HepG2 (cell line): ENCODE data around the gene RNF135. TPM values are rescaled to one million over a fixed set of nuclear protein-coding genes. Genes with fewer than 3 reads are reported as not detected.
"Not testable (repeated sequence)": the region's sequence is repeated elsewhere in the genome, so short reads cannot be mapped to it uniquely, and the experiment has no call there.

Experiments used
- ATAC-seq: fragments of 200-7000 bp; cut with Tn5 transposase; 3 replicates; pipeline ENCODE4 v1.9.1; 2020; ENCODE audit warnings: mild to moderate bottlenecking, moderate library complexity
- BruUV-seq: library from RNA; stranded (reverse); fragments of 400-500 nt; replicated peaks from 2 replicates; lab custom pipeline; 2021; lab: Mats Ljungman, UMichigan
- CTCF ChIA-PET: fragments of 300-600 bp; formaldehyde crosslinking; extraction: SDS; loops from one replicate; lab custom pipeline; 2021; ENCODE audit warnings: low total read pairs, inconsistent platforms, low intra/inter-chr PET ratio; lab: Yijun Ruan, JAX
- POLR2A ChIA-PET: fragments of 350-600 bp; sonication (Branson Sonifier 250); formaldehyde crosslinking; loops from one replicate; lab custom pipeline; 2020; ENCODE audit warnings: antibody characterized with exemption, inconsistent platforms; lab: Yijun Ruan, JAX
- DNase-seq: peaks from one replicate; pipeline ENCODE4 v3.0.0-alpha.2; 2015; ENCODE audit warnings: low spot score
- FAIRE-seq: peaks from 3 replicates; lab custom pipeline; 2011; peaks lifted over from hg19 to GRCh38; lab: Jason Lieb, UNC
- H2AFZ ChIP-seq: one replicate; pipeline ENCODE4 v1.6.1; 2011; ENCODE audit warnings: low read length, inconsistent platforms
- H3K27ac ChIP-seq: fragments of 300-600 bp; 3 replicates; pipeline ENCODE4 v1.8.0; 2011; ENCODE audit warnings: mixed run types, mild to moderate bottlenecking, mixed read lengths, low read length, inconsistent platforms; ENCODE audit not compliant: insufficient read depth; ENCODE audit errors: extremely low read length
- H3K27me3 ChIP-seq, 2 experiments: fragments of 200-600 bp in 1 of 2; 2 replicates in 1 of 2; 3 replicates in 1 of 2; pipeline versions ENCODE4 v1.6.0 to v1.8.0; 2011; ENCODE audit warnings: low read length in 2 of 2, mild to moderate bottlenecking in 2 of 2, moderate library complexity in 2 of 2, inconsistent platforms in 1 of 2; ENCODE audit not compliant: insufficient read depth in 2 of 2, control insufficient read depth in 1 of 2
- H3K36me3 ChIP-seq, 2 experiments: fragments of 200-600 bp in 1 of 2; replicated peaks in 1 of 2; 2 replicates in 1 of 2; 3 replicates in 1 of 2; pipeline versions ENCODE4 v1.5.1 to v1.8.0; 2011; ENCODE audit warnings: low read length in 2 of 2, inconsistent platforms in 1 of 2; ENCODE audit not compliant: insufficient read depth in 2 of 2, control insufficient read depth in 1 of 2
- H3K4me1 ChIP-seq: 2 replicates; pipeline ENCODE4 v1.5.1; 2012; ENCODE audit warnings: low read length, inconsistent platforms; ENCODE audit not compliant: insufficient read depth
- H3K4me2 ChIP-seq: 2 replicates; pipeline ENCODE4 v1.6.0; 2011; ENCODE audit warnings: low read depth, low read length, inconsistent platforms
- H3K4me3 ChIP-seq, 3 experiments: fragments of 200-600 bp in 1 of 3; sonication (generic), shearing (Covaris generic) in 1 of 3; replicated peaks in 1 of 3; 2 replicates each; pipeline ENCODE4 v1.5.1; 2011 to 2016; ENCODE audit warnings: low read length in 3 of 3, inconsistent platforms in 2 of 3, low read depth in 2 of 3, mild to moderate bottlenecking in 2 of 3, control low read depth in 1 of 3, mixed read lengths in 1 of 3; ENCODE audit not compliant: insufficient read depth in 1 of 3
- H3K79me2 ChIP-seq: one replicate; pipeline ENCODE4 v1.6.1; 2011; ENCODE audit warnings: low read length, inconsistent platforms; ENCODE audit not compliant: insufficient read depth
- H3K9ac ChIP-seq: 2 replicates; pipeline ENCODE4 v1.6.0; 2011; ENCODE audit warnings: mild to moderate bottlenecking, low read depth, low read length, inconsistent platforms; ENCODE audit not compliant: insufficient read depth
- H3K9me3 ChIP-seq: 2 replicates; pipeline ENCODE4 v1.5.1; 2012; ENCODE audit warnings: mild to moderate bottlenecking, low read length
- H4K20me1 ChIP-seq: 2 replicates; pipeline ENCODE4 v1.6.0; 2011; ENCODE audit warnings: inconsistent platforms, mild to moderate bottlenecking, low read length, moderate library complexity; ENCODE audit not compliant: insufficient read depth
- AGO2 ChIP-seq: fragments of 200-400 bp; formaldehyde crosslinking; optimal IDR thresholded peaks from 2 replicates; pipeline ENCODE3; 2017; ENCODE audit warnings: mild to moderate bottlenecking, low read depth, low read length, moderate library complexity
- CHCHD3 ChIP-seq: sonication (generic); formaldehyde crosslinking; IDR thresholded peaks from 2 replicates; pipeline ENCODE4 v1.8.0; 2022; ENCODE audit warnings: mild to moderate bottlenecking, missing genetic modification reagents, moderate library complexity
- NFYB ChIP-seq: sonication (generic); formaldehyde crosslinking; IDR thresholded peaks from 2 replicates; pipeline ENCODE4 v1.4.0; 2020; ENCODE audit warnings: missing genetic modification reagents
- PHF5A ChIP-seq: IDR thresholded peaks from one replicate; pipeline ENCODE4 v1.6.1; 2018; ENCODE audit warnings: low read depth, missing genetic modification reagents; ENCODE audit not compliant: unreplicated experiment
- RFX1 ChIP-seq: fragments of 450-650 bp; IDR thresholded peaks from 2 replicates; pipeline ENCODE4 v1.6.1; 2017
- ZNF333 ChIP-seq: sonication (generic); formaldehyde crosslinking; IDR thresholded peaks from 2 replicates; pipeline ENCODE4 v1.4.0; 2020; ENCODE audit warnings: mild to moderate bottlenecking, missing genetic modification reagents, borderline replicate concordance
- WGBS: methylation state at CpG from one replicate; pipeline ENCODE4 v1.1.6; 2017; ENCODE audit warnings: low lambda C conversion rate; 5-methylcytosine and 5-hydroxymethylcytosine counted together
- in situ Hi-C: cut with HindIII; loops from 2 replicates; pipeline ENCODE4 v1.10.0; 2017; ENCODE audit warnings: low pct_unique_long_range_greater_than_20kb; ENCODE audit not compliant: extremely low pct_ligation_motif_present
- intact Hi-C: fragments of 100-400 bp; cut with micrococcal nuclease; formaldehyde crosslinking; loops from one replicate; pipeline ENCODE4 v1.10.0; 2022; ENCODE audit not compliant: unreplicated experiment
- polyA plus RNA-seq, 8 experiments: library from polyadenylated mRNA; depleted of rRNA in 3 of 8; stranded (reverse) in 7 of 8; unstranded in 1 of 8; fragments of >200 nt; fragmentation: Illumina TruSeq in 4 of 8; extraction: Trizol in 4 of 8; gene quantifications; 2 replicates each; pipeline versions ENCODE4 v1.2.1 to v1.2.3, GENCODE V29; 2011 to 2016; ENCODE audit warnings: low read depth in 4 of 8, missing spikeins in 1 of 8, mixed read lengths in 1 of 8; ENCODE audit not compliant: insufficient read depth in 1 of 8
- total RNA-seq, 5 experiments: library from RNA; depleted of rRNA; stranded (reverse); fragments of >200 nt; fragmentation: Illumina TruSeq; extraction: Trizol; gene quantifications; 2 replicates each; pipeline ENCODE4 v1.2.3, GENCODE V29; 2016; ENCODE audit warnings: low read depth in 1 of 5
- TF ChIP-seq, protein P1 (sequence below): sonication (generic); formaldehyde crosslinking; conservative IDR thresholded peaks from 2 replicates; pipeline ENCODE4 v1.5.0; 2020; ENCODE audit warnings: missing genetic modification reagents
- TF ChIP-seq, protein P2 (sequence below): sonication (generic); formaldehyde crosslinking; IDR thresholded peaks from 2 replicates; pipeline ENCODE4 v1.8.0; 2022; ENCODE audit warnings: missing genetic modification reagents, mild to moderate bottlenecking, borderline replicate concordance

RNF135 gene
- total and polyA plus RNA-seq, 2 of the 13 experiments (the other 11 are each of a cell fraction or from before 2014, with no cell fraction given) = not detected

DNA sequence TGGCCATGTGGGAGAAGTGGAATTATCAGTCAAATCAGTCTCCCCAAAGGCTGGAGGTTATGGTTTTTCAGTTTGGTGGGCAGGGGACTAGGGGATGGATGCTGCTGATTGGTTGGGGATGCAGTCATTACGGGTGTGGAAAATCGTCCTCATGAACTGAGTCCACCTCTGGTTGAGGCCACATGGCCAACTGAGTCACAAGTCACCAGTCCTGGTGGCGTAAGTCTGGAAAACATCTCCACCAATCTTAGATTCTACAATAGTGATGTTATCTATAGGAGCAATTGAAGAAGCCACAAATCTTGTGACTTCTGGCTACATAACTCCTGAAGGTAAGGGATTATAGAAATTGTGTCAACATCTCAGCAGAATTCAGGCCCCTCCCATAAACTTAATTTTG is 5.2 kb upstream of the RNF135 start:
- WGBS = 53% methylated on average over 3 of the region's 3 CpGs
- H3K36me3 ChIP-seq = no peaks in the 10 kb centered on the region
- no peak for TF ChIP-seq RFX1
- TF ChIP-seq ZNF333 (CRISPR knock-in tag) = no peak
- no peak for TF ChIP-seq CHCHD3
- no peak for TF ChIP-seq AGO2
- TF ChIP-seq, protein P1, sequence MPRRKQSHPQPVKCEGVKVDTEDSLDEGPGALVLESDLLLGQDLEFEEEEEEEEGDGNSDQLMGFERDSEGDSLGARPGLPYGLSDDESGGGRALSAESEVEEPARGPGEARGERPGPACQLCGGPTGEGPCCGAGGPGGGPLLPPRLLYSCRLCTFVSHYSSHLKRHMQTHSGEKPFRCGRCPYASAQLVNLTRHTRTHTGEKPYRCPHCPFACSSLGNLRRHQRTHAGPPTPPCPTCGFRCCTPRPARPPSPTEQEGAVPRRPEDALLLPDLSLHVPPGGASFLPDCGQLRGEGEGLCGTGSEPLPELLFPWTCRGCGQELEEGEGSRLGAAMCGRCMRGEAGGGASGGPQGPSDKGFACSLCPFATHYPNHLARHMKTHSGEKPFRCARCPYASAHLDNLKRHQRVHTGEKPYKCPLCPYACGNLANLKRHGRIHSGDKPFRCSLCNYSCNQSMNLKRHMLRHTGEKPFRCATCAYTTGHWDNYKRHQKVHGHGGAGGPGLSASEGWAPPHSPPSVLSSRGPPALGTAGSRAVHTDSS (CRISPR knock-in tag) = no peak
- TF ChIP-seq NFYB = no peak
- TF ChIP-seq, protein P2, sequence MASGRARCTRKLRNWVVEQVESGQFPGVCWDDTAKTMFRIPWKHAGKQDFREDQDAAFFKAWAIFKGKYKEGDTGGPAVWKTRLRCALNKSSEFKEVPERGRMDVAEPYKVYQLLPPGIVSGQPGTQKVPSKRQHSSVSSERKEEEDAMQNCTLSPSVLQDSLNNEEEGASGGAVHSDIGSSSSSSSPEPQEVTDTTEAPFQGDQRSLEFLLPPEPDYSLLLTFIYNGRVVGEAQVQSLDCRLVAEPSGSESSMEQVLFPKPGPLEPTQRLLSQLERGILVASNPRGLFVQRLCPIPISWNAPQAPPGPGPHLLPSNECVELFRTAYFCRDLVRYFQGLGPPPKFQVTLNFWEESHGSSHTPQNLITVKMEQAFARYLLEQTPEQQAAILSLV (CRISPR knock-in tag) = no peak
- no peak for TF ChIP-seq PHF5A (CRISPR knock-in tag)
- TF ChIP-seq, all 625 proteins: peak for 0
- no peak overlapping the region for H3K9ac ChIP-seq
- no peaks in the 10 kb centered on the region for H3K4me1 ChIP-seq
- H2AFZ ChIP-seq = no peak overlapping the region
- no peaks in the 10 kb centered on the region for H4K20me1 ChIP-seq
- H3K9me3 ChIP-seq = no peaks in the 10 kb centered on the region
- POLR2A ChIA-PET = no interaction called here
- in situ Hi-C loops (no loop called here), intact Hi-C loops (no loop called here)
- H3K79me2 ChIP-seq = no peaks in the 10 kb centered on the region
- no peak for DNase-seq
- FAIRE-seq = no peak
- H3K4me3 ChIP-seq = no peak overlapping the region
- CTCF ChIA-PET = no interaction called here
- BruUV-seq = no TSS peak
- no peak for ATAC-seq
- H3K4me2 ChIP-seq = no peak overlapping the region
- H3K27ac ChIP-seq = no peak overlapping the region
- H3K27me3 ChIP-seq = no peaks in the 10 kb centered on the region

DNA sequence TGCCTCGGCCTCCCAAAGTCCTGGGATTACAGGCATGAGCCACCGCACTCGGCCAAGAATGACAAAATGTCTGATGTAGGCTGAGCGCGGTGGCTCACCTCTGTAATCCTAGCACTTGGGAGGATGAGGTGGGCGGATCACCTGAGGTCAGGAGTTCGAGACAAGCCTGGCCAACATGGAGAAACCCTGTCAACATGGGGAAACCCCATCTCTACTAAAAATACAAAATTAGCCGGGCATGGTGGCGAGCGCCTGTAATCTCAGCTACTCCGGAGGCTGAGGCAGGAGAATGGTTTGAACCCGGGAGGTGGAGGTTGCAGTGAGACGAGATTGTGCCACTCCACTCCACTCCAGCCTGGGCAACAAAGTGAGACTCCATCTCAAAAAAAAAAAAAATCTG is 2.9 kb upstream of the RNF135 start:
- H3K9me3 ChIP-seq, in situ Hi-C loops, H3K36me3 ChIP-seq, H3K27me3 ChIP-seq, DNase-seq, ATAC-seq, H3K4me3 ChIP-seq, H3K79me2 ChIP-seq, H2AFZ ChIP-seq, H4K20me1 ChIP-seq, CTCF ChIA-PET, H3K9ac ChIP-seq, intact Hi-C loops, POLR2A ChIA-PET, BruUV-seq, FAIRE-seq, H3K4me2 ChIP-seq, H3K27ac ChIP-seq: not testable (repeated sequence)
- WGBS = 80% methylated on average over 13 of the region's 13 CpGs
- peaks cover 12% of the 10 kb centered on the region; the same call in 1 of the 2 replicates for H3K4me1 ChIP-seq
